ENCODE measurements around the gene ZNF584. TPM values are rescaled to one million over a fixed set of nuclear protein-coding genes. Genes with fewer than 3 reads are reported as not detected.
A peak's percentile ranks its signal among the peaks of the same experiment; 100 is the strongest.

Gene ZNF584
- total and polyA plus RNA-seq, 10 of the 15 experiments (the other 5 are each of a cell fraction or from before 2014, with no cell fraction given) = 2.0 to 10.7 (median 6.3) TPM

DNA sequence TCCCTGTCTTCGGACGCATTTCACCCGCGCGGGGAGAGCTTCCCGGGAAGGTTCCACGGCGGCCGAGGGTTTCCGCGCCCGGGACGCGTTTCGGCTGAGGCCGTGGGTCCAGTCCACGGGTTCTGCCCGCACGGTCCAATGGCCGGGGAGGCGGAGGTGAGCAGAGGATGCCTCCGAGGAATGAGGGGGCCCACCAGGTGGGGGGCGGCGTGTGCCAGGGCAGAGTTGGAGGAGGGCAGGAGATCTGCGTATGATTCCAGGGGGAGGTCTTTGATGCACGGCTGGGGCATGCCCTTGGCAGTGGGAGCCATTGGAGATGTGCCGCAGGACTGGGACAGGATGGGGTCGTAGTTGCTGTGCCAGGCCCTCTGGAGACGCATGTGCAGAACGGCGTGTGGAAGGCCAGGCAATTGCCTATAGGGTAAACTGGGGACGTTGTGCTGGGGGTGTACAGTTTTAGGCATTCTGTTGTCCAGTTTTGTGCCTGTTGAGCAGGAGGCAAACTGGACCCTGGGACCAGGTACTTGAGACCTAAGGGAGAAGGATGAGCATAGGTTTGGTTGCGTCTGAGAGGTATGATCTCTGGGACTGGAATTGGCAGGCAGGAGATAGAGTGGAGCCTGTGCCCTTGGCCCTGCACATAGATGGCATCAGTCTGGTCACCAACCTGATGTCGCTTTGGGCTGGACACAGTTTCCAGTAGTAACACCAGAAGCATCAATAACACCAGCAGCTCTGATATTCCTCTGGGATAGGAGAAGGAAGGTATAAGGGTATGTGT lies 751 bp downstream of the ZNF584 start (continued):
- TF ChIP-seq, protein P1, sequence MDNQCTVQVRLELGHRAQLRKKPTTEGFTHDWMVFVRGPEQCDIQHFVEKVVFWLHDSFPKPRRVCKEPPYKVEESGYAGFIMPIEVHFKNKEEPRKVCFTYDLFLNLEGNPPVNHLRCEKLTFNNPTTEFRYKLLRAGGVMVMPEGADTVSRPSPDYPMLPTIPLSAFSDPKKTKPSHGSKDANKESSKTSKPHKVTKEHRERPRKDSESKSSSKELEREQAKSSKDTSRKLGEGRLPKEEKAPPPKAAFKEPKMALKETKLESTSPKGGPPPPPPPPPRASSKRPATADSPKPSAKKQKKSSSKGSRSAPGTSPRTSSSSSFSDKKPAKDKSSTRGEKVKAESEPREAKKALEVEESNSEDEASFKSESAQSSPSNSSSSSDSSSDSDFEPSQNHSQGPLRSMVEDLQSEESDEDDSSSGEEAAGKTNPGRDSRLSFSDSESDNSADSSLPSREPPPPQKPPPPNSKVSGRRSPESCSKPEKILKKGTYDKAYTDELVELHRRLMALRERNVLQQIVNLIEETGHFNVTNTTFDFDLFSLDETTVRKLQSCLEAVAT (IDR thresholded peaks at IDR 0.05) = 0 out of 2 replicates have a peak, but pooled peaks have one; percentile 35
- TF ChIP-seq BACH1 (IDR thresholded peaks at IDR 0.05; ENCODE audit: borderline replicate concordance) = peak; percentile 7; the same call in 1 of the 2 replicates
- no peak for TF ChIP-seq NR2C2 (IDR thresholded peaks at IDR 0.05; ENCODE audit: borderline replicate concordance, control insufficient read depth, insufficient read length, low read depth)
- TF ChIP-seq SIN3A (IDR thresholded peaks at IDR 0.05; ENCODE audit: low read depth, low read length) = no peak
- TF ChIP-seq EGR1 (IDR thresholded peaks at IDR 0.05; ENCODE audit: borderline replicate concordance in 1 of 2, low read depth in 2 of 2, low read length in 2 of 2) = no peak
- TF ChIP-seq ETV6 (conservative IDR thresholded peaks at IDR 0.05 in 1 of 2, IDR thresholded peaks at IDR 0.05 in 1 of 2; ENCODE audit: borderline replicate concordance in 1 of 2, low read depth in 1 of 2) = no peak
- TF ChIP-seq ZSCAN29 (IDR thresholded peaks at IDR 0.05) = no peak
- TF ChIP-seq, protein P2, sequence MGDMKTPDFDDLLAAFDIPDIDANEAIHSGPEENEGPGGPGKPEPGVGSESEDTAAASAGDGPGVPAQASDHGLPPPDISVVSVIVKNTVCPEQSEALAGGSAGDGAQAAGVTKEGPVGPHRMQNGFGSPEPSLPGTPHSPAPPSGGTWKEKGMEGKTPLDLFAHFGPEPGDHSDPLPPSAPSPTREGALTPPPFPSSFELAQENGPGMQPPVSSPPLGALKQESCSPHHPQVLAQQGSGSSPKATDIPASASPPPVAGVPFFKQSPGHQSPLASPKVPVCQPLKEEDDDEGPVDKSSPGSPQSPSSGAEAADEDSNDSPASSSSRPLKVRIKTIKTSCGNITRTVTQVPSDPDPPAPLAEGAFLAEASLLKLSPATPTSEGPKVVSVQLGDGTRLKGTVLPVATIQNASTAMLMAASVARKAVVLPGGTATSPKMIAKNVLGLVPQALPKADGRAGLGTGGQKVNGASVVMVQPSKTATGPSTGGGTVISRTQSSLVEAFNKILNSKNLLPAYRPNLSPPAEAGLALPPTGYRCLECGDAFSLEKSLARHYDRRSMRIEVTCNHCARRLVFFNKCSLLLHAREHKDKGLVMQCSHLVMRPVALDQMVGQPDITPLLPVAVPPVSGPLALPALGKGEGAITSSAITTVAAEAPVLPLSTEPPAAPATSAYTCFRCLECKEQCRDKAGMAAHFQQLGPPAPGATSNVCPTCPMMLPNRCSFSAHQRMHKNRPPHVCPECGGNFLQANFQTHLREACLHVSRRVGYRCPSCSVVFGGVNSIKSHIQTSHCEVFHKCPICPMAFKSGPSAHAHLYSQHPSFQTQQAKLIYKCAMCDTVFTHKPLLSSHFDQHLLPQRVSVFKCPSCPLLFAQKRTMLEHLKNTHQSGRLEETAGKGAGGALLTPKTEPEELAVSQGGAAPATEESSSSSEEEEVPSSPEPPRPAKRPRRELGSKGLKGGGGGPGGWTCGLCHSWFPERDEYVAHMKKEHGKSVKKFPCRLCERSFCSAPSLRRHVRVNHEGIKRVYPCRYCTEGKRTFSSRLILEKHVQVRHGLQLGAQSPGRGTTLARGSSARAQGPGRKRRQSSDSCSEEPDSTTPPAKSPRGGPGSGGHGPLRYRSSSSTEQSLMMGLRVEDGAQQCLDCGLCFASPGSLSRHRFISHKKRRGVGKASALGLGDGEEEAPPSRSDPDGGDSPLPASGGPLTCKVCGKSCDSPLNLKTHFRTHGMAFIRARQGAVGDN (IDR thresholded peaks at IDR 0.05) = no peak
- TF ChIP-seq, protein P3, sequence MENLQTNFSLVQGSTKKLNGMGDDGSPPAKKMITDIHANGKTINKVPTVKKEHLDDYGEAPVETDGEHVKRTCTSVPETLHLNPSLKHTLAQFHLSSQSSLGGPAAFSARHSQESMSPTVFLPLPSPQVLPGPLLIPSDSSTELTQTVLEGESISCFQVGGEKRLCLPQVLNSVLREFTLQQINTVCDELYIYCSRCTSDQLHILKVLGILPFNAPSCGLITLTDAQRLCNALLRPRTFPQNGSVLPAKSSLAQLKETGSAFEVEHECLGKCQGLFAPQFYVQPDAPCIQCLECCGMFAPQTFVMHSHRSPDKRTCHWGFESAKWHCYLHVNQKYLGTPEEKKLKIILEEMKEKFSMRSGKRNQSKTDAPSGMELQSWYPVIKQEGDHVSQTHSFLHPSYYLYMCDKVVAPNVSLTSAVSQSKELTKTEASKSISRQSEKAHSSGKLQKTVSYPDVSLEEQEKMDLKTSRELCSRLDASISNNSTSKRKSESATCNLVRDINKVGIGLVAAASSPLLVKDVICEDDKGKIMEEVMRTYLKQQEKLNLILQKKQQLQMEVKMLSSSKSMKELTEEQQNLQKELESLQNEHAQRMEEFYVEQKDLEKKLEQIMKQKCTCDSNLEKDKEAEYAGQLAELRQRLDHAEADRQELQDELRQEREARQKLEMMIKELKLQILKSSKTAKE (IDR thresholded peaks at IDR 0.05; ENCODE audit: low read depth, poor library complexity, severe bottlenecking) = no peak
- TF ChIP-seq SRF (IDR thresholded peaks at IDR 0.05; ENCODE audit: low read depth in 2 of 2, low read length in 2 of 2) = no peak
- TF ChIP-seq, protein P4, sequence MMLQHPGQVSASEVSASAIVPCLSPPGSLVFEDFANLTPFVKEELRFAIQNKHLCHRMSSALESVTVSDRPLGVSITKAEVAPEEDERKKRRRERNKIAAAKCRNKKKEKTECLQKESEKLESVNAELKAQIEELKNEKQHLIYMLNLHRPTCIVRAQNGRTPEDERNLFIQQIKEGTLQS (IDR thresholded peaks at IDR 0.05; ENCODE audit: borderline replicate concordance, extremely low read depth, low read depth, low read length) = no peak
